HCT116 (cell line): ENCODE results near the gene RPLP1. TPM values are rescaled to one million over a fixed set of nuclear protein-coding genes. Genes with fewer than 3 reads are reported as not detected.

Experiments
- ATAC-seq: fragments of 200-7000 bp; cut with Tn5 transposase; 2 replicates; pipeline ENCODE4 v1.9.1; 2020; ENCODE audit warnings: mild to moderate bottlenecking, moderate library complexity
- BruUV-seq: library from RNA; stranded (reverse); fragments of 400-500 nt; replicated peaks from 2 replicates; lab custom pipeline; 2021; lab: Mats Ljungman, UMichigan
- CTCF ChIA-PET: fragments of 300-600 bp; sonication (Branson Sonifier 250); formaldehyde crosslinking; loops from one replicate; lab custom pipeline; 2021; ENCODE audit warnings: antibody characterized with exemption; lab: Charles Lee
- POLR2A ChIA-PET: fragments of 300-600, 350-600 bp; sonication (Branson Sonifier 250); formaldehyde crosslinking; loops from one replicate; lab custom pipeline; 2021; ENCODE audit warnings: antibody characterized with exemption; lab: Charles Lee
- RAD21 ChIA-PET, 2 experiments: fragments of 300-600 bp; sonication (Branson Sonifier 250); formaldehyde crosslinking; loops; one replicate each; lab custom pipeline; 2023; ENCODE audit warnings: low total read pairs in 2 of 2; ENCODE audit not compliant: uncharacterized antibody in 2 of 2, unreplicated experiment in 2 of 2, low non-redundant PET in 1 of 2; lab: Charles Lee
- DNase-seq: peaks from one replicate; pipeline ENCODE4 v3.0.0-alpha.2; 2010; ENCODE audit warnings: low read depth, low spot score
- H2AFZ ChIP-seq: fragments of 200-600 bp; shearing (Covaris generic), sonication (generic); 2 replicates; pipeline ENCODE4 v1.6.1; 2017; ENCODE audit warnings: low read depth, mixed run types, mixed read lengths, antibody characterized with exemption, low read length; ENCODE audit not compliant: poor library complexity, severe bottlenecking
- H3K27ac ChIP-seq: 2 replicates; pipeline ENCODE4 v1.5.1; 2012; ENCODE audit warnings: low read depth, low read length
- H3K27me3 ChIP-seq: fragments of 200-600 bp; sonication (generic); 2 replicates; pipeline ENCODE4 v1.6.1; 2016; ENCODE audit warnings: mixed run types, low read length, mixed read lengths; ENCODE audit not compliant: insufficient read depth
- H3K36me3 ChIP-seq, 2 experiments: fragments of 200-500 bp in 1 of 2; fragments of 200-600 bp in 1 of 2; sonication (Bioruptor generic) in 1 of 2; sonication (generic) in 1 of 2; 2 replicates each; pipeline versions ENCODE4 v1.5.1 to v1.6.1; 2014 to 2016; ENCODE audit warnings: low read length in 2 of 2, inconsistent platforms in 1 of 2, mixed read lengths in 1 of 2, mixed run types in 1 of 2; ENCODE audit not compliant: insufficient read depth in 2 of 2, control insufficient read depth in 1 of 2
- H3K4me1 ChIP-seq, 2 experiments: fragments of 200-600 bp in 1 of 2; sonication (generic) in 1 of 2; 2 replicates each; pipeline versions ENCODE4 v1.5.1 to v1.6.1; 2012 to 2017; ENCODE audit warnings: low read length in 2 of 2, inconsistent platforms in 1 of 2, mild to moderate bottlenecking in 1 of 2, mixed read lengths in 1 of 2, mixed run types in 1 of 2, moderate library complexity in 1 of 2; ENCODE audit not compliant: insufficient read depth in 2 of 2, control insufficient read depth in 1 of 2
- H3K4me2 ChIP-seq: fragments of 200-600 bp; sonication (generic); 2 replicates; pipeline ENCODE4 v1.6.1; 2017; ENCODE audit warnings: mixed run types, low read length, mixed read lengths
- H3K4me3 ChIP-seq, 2 experiments: fragments of 200-600 bp in 1 of 2; sonication (generic) in 1 of 2; replicated peaks in 1 of 2; 2 replicates each; pipeline ENCODE4 v1.5.1; 2011 to 2016; ENCODE audit warnings: low read length in 2 of 2, control low read depth in 1 of 2, low read depth in 1 of 2, mild to moderate bottlenecking in 1 of 2, mixed read lengths in 1 of 2, mixed run types in 1 of 2
- H3K79me2 ChIP-seq: fragments of 200-600 bp; sonication (generic); 2 replicates; pipeline ENCODE4 v1.6.1; 2017; ENCODE audit warnings: mild to moderate bottlenecking, mixed run types, low read length, moderate library complexity, mixed read lengths; ENCODE audit not compliant: insufficient read depth
- H3K9ac ChIP-seq: fragments of 200-600 bp; sonication (generic); 2 replicates; pipeline ENCODE4 v1.6.1; 2016; ENCODE audit warnings: low read length, mixed read lengths
- H3K9me2 ChIP-seq: fragments of 200-600 bp; sonication (generic), shearing (Covaris generic); 2 replicates; pipeline ENCODE4 v1.6.1; 2017; ENCODE audit warnings: mixed run types, mild to moderate bottlenecking, moderate library complexity; ENCODE audit not compliant: insufficient read depth
- H3K9me3 ChIP-seq, 2 experiments: fragments of 200-500 bp in 1 of 2; fragments of 200-600 bp in 1 of 2; sonication (Bioruptor generic) in 1 of 2; sonication (generic) in 1 of 2; 2 replicates each; pipeline ENCODE4 v1.6.1; 2014 to 2017; ENCODE audit warnings: low read length in 2 of 2, mixed read lengths in 2 of 2, inconsistent platforms in 1 of 2, low read depth in 1 of 2, mild to moderate bottlenecking in 1 of 2, mixed run types in 1 of 2, moderate library complexity in 1 of 2; ENCODE audit not compliant: control insufficient read depth in 1 of 2, insufficient read depth in 1 of 2
- H4K20me1 ChIP-seq: fragments of 200-600 bp; sonication (generic), shearing (Covaris generic); 2 replicates; pipeline ENCODE4 v1.6.1; 2017; ENCODE audit warnings: mixed run types, mild to moderate bottlenecking, moderate library complexity; ENCODE audit not compliant: insufficient read depth
- CEBPB ChIP-seq: IDR thresholded peaks from 2 replicates; pipeline ENCODE4 v1.6.1; 2012; ENCODE audit warnings: low read depth
- EGR1 ChIP-seq: IDR thresholded peaks from 2 replicates; pipeline ENCODE4 v1.6.1; 2012; ENCODE audit warnings: low read depth
- EZH2 ChIP-seq: fragments of 200-600 bp; sonication (generic); IDR thresholded peaks from 2 replicates; pipeline ENCODE4 v1.6.1; 2017; ENCODE audit warnings: antibody characterized with exemption, mixed run types
- EZH2phosphoT487 ChIP-seq: fragments of 200-600 bp; IDR thresholded peaks from 2 replicates; pipeline ENCODE4 v1.6.1; 2018; ENCODE audit warnings: antibody characterized with exemption, borderline replicate concordance
- FOSL1 ChIP-seq: IDR thresholded peaks from 2 replicates; pipeline ENCODE4 v1.6.1; 2012; ENCODE audit warnings: low read depth
- JUND ChIP-seq: IDR thresholded peaks from 2 replicates; pipeline ENCODE4 v1.6.1; 2012
- POLR2A ChIP-seq: IDR thresholded peaks from 2 replicates; pipeline ENCODE4 v1.7.0; 2011; ENCODE audit warnings: borderline replicate concordance; ENCODE audit not compliant: insufficient read depth, insufficient read length; ENCODE audit errors: extremely low read depth
- POLR2AphosphoS5 ChIP-seq: IDR thresholded peaks from 2 replicates; pipeline ENCODE4 v1.6.1; 2011; ENCODE audit warnings: mild to moderate bottlenecking, low read depth, low read length, moderate library complexity
- RAD21 ChIP-seq: IDR thresholded peaks from 2 replicates; pipeline ENCODE4 v1.6.1; 2012; ENCODE audit warnings: low read depth, mild to moderate bottlenecking
- TCF7L2 ChIP-seq: IDR thresholded peaks from 2 replicates; pipeline ENCODE4 v1.7.0; 2011; ENCODE audit warnings: borderline replicate concordance, inconsistent platforms; ENCODE audit not compliant: insufficient read depth, insufficient read length; ENCODE audit errors: extremely low read depth
- YY1 ChIP-seq: IDR thresholded peaks from 2 replicates; pipeline ENCODE4 v1.6.1; 2011; ENCODE audit warnings: low read length, low read depth, moderate library complexity, mild to moderate bottlenecking; ENCODE audit not compliant: insufficient replicate concordance; ENCODE audit errors: extremely low read depth
- ZFX ChIP-seq: fragments of 450-650 bp; IDR thresholded peaks from 2 replicates; pipeline ENCODE4 v1.6.1; 2017
- ZNF274 ChIP-seq: fragments of 200-500 bp; sonication (Bioruptor generic); IDR thresholded peaks from 2 replicates; pipeline ENCODE4 v1.6.1; 2014; ENCODE audit warnings: mild to moderate bottlenecking, low read depth, low read length, inconsistent platforms
- intact Hi-C: fragments of 100-400 bp; cut with micrococcal nuclease; formaldehyde crosslinking; loops from 2 replicates; pipeline ENCODE4 v1.10.0; 2022
- total RNA-seq: library from RNA; stranded (reverse); gene quantifications from one replicate; pipeline ENCODE4 v1.2.1, GENCODE V29; 2021; ENCODE audit not compliant: unreplicated experiment
- TF ChIP-seq, protein P1 (sequence below): IDR thresholded peaks from 2 replicates; pipeline ENCODE4 v1.6.1; 2012
- TF ChIP-seq, protein P2 (sequence below): IDR thresholded peaks from 2 replicates; pipeline ENCODE4 v1.6.1; 2012; ENCODE audit warnings: low read depth

Gene RPLP1
- total RNA-seq, 1 experiment from 2014 or later: 3,138 TPM

DNA sequence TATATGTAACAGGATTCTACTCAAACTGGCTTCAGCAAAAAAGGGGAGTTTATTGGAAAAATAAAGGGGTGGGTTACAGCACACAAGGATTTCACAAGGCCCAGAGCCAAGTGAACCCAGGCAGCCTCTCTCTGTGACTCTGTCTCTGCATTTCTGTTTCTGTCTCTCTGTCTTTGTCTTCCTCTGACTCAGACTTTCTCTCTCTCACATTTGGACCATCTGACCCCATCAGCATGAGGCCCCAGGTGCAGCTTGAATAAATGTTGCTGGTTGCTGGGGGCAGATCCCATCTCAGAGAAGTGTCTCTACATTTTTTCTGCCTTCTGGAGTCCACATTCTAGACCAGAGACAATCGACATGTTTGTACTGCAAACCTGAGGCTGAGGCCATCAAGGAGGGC lies 45.0 kb downstream of the RPLP1 start:
- Histone ChIP-seq H3K4me1 (no peaks in the 10 kb centered on the region), H3K9me3 (no peaks in the 10 kb centered on the region), H3K9me2 (no peaks in the 10 kb centered on the region), H3K4me2 (no peak overlapping the region), H3K27me3 (no peaks in the 10 kb centered on the region), H3K79me2 (no peaks in the 10 kb centered on the region), H3K27ac (no peak overlapping the region), H2AFZ (no peak overlapping the region), H3K9ac (no peak overlapping the region), H3K36me3 (no peaks in the 10 kb centered on the region), H4K20me1 (no peaks in the 10 kb centered on the region), H3K4me3 (no peak overlapping the region)
- ChIA-PET POLR2A (no interaction called here), CTCF (no interaction called here), RAD21 (no interaction called here)
- intact Hi-C loops: no loop called here
- TF ChIP-seq POLR2A (no peak), YY1 (no peak), JUND (no peak), POLR2AphosphoS5 (no peak), EZH2 (no peak), FOSL1 (no peak), RAD21 (no peak), TCF7L2 (no peak), ZNF274 (no peak), ZFX (no peak), EZH2phosphoT487 (no peak), CEBPB (no peak), EGR1 (no peak)
- TF ChIP-seq, protein P1, sequence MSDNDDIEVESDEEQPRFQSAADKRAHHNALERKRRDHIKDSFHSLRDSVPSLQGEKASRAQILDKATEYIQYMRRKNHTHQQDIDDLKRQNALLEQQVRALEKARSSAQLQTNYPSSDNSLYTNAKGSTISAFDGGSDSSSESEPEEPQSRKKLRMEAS: no peak
- TF ChIP-seq, protein P2, sequence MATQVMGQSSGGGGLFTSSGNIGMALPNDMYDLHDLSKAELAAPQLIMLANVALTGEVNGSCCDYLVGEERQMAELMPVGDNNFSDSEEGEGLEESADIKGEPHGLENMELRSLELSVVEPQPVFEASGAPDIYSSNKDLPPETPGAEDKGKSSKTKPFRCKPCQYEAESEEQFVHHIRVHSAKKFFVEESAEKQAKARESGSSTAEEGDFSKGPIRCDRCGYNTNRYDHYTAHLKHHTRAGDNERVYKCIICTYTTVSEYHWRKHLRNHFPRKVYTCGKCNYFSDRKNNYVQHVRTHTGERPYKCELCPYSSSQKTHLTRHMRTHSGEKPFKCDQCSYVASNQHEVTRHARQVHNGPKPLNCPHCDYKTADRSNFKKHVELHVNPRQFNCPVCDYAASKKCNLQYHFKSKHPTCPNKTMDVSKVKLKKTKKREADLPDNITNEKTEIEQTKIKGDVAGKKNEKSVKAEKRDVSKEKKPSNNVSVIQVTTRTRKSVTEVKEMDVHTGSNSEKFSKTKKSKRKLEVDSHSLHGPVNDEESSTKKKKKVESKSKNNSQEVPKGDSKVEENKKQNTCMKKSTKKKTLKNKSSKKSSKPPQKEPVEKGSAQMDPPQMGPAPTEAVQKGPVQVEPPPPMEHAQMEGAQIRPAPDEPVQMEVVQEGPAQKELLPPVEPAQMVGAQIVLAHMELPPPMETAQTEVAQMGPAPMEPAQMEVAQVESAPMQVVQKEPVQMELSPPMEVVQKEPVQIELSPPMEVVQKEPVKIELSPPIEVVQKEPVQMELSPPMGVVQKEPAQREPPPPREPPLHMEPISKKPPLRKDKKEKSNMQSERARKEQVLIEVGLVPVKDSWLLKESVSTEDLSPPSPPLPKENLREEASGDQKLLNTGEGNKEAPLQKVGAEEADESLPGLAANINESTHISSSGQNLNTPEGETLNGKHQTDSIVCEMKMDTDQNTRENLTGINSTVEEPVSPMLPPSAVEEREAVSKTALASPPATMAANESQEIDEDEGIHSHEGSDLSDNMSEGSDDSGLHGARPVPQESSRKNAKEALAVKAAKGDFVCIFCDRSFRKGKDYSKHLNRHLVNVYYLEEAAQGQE: no peak
- DNase-seq (no peak), ATAC-seq (no peak)
- BruUV-seq: no TSS peak
